ENCODE data around the gene B3GALT5. TPM values are rescaled to one million over a fixed set of nuclear protein-coding genes. Genes with fewer than 3 reads are reported as not detected.

Gene B3GALT5
- polyA plus RNA-seq, 3 donors = not detected

DNA sequence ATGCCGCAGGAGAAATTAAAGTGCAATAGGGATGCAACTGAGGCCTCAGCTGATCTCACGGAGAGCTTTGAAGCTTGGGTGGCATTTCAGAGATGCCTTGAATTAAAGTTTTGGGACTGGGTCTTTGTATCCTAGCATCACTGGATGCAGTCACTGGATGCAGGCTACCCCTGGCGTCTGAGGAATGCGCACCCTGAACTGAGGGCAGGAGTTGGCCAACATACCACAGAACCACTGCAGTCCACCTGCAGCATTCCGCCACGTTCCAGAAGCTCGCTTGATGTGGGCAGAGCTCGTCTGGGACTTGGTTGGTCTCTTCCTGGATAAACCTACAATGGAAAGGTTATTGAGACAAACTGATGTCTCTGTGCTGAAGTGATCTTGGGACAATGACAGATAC, 98.1 kb downstream of the B3GALT5 start:
- TF ChIP-seq, protein P1, sequence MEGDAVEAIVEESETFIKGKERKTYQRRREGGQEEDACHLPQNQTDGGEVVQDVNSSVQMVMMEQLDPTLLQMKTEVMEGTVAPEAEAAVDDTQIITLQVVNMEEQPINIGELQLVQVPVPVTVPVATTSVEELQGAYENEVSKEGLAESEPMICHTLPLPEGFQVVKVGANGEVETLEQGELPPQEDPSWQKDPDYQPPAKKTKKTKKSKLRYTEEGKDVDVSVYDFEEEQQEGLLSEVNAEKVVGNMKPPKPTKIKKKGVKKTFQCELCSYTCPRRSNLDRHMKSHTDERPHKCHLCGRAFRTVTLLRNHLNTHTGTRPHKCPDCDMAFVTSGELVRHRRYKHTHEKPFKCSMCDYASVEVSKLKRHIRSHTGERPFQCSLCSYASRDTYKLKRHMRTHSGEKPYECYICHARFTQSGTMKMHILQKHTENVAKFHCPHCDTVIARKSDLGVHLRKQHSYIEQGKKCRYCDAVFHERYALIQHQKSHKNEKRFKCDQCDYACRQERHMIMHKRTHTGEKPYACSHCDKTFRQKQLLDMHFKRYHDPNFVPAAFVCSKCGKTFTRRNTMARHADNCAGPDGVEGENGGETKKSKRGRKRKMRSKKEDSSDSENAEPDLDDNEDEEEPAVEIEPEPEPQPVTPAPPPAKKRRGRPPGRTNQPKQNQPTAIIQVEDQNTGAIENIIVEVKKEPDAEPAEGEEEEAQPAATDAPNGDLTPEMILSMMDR (IDR thresholded peaks at IDR 0.05) = no peak
- Histone ChIP-seq H3K4me1 (ENCODE audit: control insufficient read depth in 1 of 2, insufficient read depth in 2 of 2, low read length in 2 of 2) (no peaks in the 10 kb centered on the region), H3K36me3 (replicated peaks in 1 of 2; ENCODE audit: control insufficient read depth in 1 of 2, insufficient read depth in 2 of 2, low read length in 2 of 2) (no peaks in the 10 kb centered on the region), H3K4me3 (replicated peaks in 1 of 3; ENCODE audit: low read depth in 2 of 3, low read length in 3 of 3) (no peak overlapping the region), H2AFZ (ENCODE audit: insufficient read depth, low read depth, low read length, poor library complexity, severe bottlenecking) (no peak overlapping the region), H3K79me2 (ENCODE audit: insufficient read depth, low read length) (no peaks in the 10 kb centered on the region), H3K9ac (ENCODE audit: insufficient read depth, low read length, poor library complexity, severe bottlenecking) (no peak overlapping the region), H3K27ac (ENCODE audit: low read depth in 1 of 2, low read length in 2 of 2) (no peak overlapping the region), H3K4me2 (replicated peaks; ENCODE audit: extremely low read depth, low read length, poor library complexity, severe bottlenecking) (no peak overlapping the region), H3K9me3 (replicated peaks in 1 of 2; ENCODE audit: control insufficient read depth in 1 of 2, insufficient read depth in 1 of 2, low read length in 2 of 2) (no peaks in the 10 kb centered on the region), H3K27me3 (ENCODE audit: control insufficient read depth in 2 of 2, insufficient read depth in 2 of 2, low read length in 2 of 2) (no peaks in the 10 kb centered on the region), H4K20me1 (ENCODE audit: insufficient read depth, low read length) (no peaks in the 10 kb centered on the region)
- Mint-ChIP-seq H3K36me3 (no peaks in the 10 kb centered on the region), H3K27ac (no peak overlapping the region), H3K27me3 (ENCODE audit: low read depth in 3 of 3) (peaks cover 1 to 3% (median 3%) of the 10 kb centered on the region in 3 donors), H3K4me1 (no peaks in the 10 kb centered on the region), H3K9me3 (no peaks in the 10 kb centered on the region), H3K4me3 (no peak overlapping the region)
- WGBS (ENCODE audit: insufficient coverage) = 100% methylated on average over 4 of the region's 8 CpGs
- intact Hi-C loops (cut with micrococcal nuclease) = no loop called here
- no peak for DNase-seq

DNA sequence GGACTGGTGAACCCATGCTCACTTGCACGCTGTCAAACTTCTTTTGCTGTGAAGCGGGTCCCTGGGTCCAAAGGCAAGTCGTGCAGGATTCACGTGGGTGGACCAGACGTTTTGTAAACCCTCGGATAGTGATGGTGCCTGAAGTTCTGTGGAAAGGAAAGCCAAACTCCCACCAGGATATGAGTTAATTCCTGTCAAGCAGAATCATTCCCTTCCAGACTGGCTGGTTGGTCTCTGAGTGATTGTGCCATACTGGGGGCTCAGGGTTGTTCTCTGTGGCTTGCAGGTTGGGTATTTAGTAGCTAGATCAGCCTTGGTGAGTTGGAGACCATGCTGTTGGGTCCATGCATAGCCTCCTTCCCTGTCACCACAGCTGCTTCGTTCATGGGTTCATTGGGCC, 99.5 kb downstream of the B3GALT5 start:
- Histone ChIP-seq H4K20me1 (ENCODE audit: insufficient read depth, low read length) (no peaks in the 10 kb centered on the region), H3K9ac (ENCODE audit: insufficient read depth, low read length, poor library complexity, severe bottlenecking) (no peak overlapping the region), H3K36me3 (replicated peaks in 1 of 2; ENCODE audit: control insufficient read depth in 1 of 2, insufficient read depth in 2 of 2, low read length in 2 of 2) (no peaks in the 10 kb centered on the region), H3K4me3 (replicated peaks in 1 of 3; ENCODE audit: low read depth in 2 of 3, low read length in 3 of 3) (no peak overlapping the region), H3K9me3 (replicated peaks in 1 of 2; ENCODE audit: control insufficient read depth in 1 of 2, insufficient read depth in 1 of 2, low read length in 2 of 2) (no peaks in the 10 kb centered on the region), H3K27me3 (ENCODE audit: control insufficient read depth in 2 of 2, insufficient read depth in 2 of 2, low read length in 2 of 2) (no peaks in the 10 kb centered on the region), H3K79me2 (ENCODE audit: insufficient read depth, low read length) (no peaks in the 10 kb centered on the region), H3K4me1 (ENCODE audit: control insufficient read depth in 1 of 2, insufficient read depth in 2 of 2, low read length in 2 of 2) (no peaks in the 10 kb centered on the region), H3K4me2 (replicated peaks; ENCODE audit: extremely low read depth, low read length, poor library complexity, severe bottlenecking) (no peak overlapping the region), H2AFZ (ENCODE audit: insufficient read depth, low read depth, low read length, poor library complexity, severe bottlenecking) (no peak overlapping the region), H3K27ac (ENCODE audit: low read depth in 1 of 2, low read length in 2 of 2) (no peak overlapping the region)
- H3K36me3 Mint-ChIP-seq = no peaks in the 10 kb centered on the region
- WGBS (ENCODE audit: insufficient coverage) = 93% methylated on average over 5 of the region's 7 CpGs
- TF ChIP-seq, protein P1 (IDR thresholded peaks at IDR 0.05) = no peak
- DNase-seq = no peak
- peaks cover 2 to 5% (median 3%) of the 10 kb centered on the region in 3 donors for H3K27me3 Mint-ChIP-seq (ENCODE audit: low read depth in 3 of 3)
- H3K27ac Mint-ChIP-seq = no peak overlapping the region
- no peak overlapping the region for H3K4me3 Mint-ChIP-seq
- H3K4me1 Mint-ChIP-seq = no peaks in the 10 kb centered on the region
- intact Hi-C loops (cut with micrococcal nuclease) = no loop called here
- H3K9me3 Mint-ChIP-seq = no peaks in the 10 kb centered on the region
